Stimulated activated CD8-positive, alpha-beta memory T cell treated with anti-CD3 and anti-CD28 coated beads, Interleukin-4, amount 100 ng/mL, for 24 hours (primary cell): ENCODE results near the gene HOXC13.

Experiments
- DNase-seq: peaks from one replicate; pipeline ENCODE4 v3.0.0-alpha.2; 2020; ENCODE audit warnings: low read depth

The HOXC13 gene

DNA sequence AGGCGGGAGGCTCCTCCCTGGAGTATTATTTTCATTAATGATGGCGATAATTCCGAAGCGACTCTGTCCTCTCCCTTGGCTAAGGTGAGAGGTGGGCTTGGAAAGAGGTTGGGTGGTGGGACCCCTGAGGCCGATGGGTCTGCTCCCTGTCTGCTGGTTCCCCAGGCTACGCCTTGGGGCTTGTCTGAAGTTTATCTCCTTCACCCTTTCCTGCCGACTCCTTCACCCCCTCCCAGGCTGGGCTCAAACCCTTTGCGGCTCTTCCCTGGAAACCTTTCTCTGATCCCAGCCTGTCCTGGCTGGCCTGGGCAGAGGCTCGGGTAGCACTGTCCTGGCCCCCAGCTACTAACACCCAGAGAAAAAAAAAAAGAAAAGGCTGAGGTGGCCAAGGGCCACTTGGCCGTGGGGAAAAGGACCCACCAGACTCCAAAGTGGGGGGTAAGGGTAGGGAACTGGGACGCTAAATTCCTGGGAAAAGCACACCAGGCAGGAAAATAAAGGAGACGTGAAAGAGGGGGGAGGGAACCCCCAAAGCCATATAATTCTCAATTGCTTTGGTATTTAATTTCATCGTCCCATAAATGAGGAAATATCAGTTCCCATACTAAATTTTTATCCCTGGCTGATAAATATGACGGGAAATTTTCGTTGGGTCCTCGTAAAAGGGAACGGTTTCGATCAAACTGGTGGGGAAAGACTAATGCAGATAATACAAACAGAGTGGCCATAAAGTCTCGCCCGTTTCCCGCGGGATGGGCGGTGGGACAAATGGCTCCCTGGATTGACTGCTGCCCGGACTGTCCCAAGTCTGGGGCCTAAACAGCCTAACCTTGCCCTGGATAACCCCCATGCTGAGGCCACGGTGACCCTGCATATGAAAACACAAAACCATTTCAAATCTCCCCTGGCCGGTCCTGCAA is 44.3 kb downstream of the HOXC13 start:
- no peak for DNase-seq

GRCh38 chr12:53983568-53983949 is 44.9 kb downstream of the HOXC13 start:
- no peak for DNase-seq

DNA sequence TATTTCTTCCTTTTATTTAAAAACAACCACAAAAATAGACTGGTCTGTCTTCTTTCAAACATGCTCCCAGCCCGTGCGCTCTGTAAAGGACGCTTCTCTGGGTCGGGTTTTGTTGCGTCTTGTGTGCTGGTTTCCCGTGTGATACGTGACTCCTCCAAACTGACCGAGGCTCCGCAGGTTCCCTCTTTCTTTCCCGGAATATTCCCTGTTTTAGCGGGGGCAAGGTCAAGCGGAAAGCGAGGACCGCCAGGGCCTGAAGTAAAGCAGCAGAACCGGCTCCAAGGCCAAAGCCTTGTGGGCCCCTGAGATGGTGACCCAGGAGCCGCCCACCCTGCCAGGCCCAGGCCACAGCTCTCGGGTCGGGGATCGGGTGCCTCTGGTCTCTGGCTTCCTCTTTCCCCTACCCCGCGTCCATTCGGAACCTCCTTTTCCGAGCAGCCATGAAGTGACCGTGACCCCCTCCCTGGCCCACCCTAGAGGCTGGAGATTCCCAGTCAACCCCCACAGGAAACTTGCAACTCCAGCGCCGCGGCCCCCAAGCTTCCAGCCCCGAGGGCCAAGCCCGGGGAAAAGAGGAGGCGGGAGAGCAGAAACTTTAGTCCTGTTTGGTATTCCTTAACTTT is 45.4 kb downstream of the HOXC13 start:
- DNase-seq: no peak

DNA sequence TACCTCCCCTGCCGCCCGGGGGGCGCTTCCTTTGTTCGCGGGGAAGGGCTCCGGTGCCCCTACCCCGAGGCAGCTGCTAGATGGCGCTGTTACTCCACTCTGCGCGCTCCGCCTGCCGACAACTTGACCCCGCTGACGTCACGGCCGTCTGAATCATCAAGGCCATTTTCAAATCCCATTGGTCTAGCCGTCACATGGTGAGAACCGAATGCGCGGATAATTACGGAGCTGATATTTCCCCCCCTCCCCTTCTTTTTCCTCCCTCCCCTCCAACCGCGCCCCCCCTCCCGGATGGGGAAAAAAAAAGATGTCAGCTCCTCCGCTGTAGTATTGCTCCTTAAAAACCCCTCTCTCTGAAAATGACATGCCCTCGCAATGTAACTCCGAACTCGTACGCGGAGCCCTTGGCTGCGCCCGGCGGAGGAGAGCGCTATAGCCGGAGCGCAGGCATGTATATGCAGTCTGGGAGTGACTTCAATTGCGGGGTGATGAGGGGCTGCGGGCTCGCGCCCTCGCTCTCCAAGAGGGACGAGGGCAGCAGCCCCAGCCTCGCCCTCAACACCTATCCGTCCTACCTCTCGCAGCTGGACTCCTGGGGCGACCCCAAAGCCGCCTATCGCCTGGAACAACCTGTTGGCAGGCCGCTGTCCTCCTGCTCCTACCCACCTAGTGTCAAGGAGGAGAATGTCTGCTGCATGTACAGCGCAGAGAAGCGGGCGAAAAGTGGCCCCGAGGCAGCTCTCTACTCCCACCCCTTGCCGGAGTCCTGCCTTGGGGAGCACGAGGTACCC is 46.5 kb downstream of the HOXC13 start, which contains the start of gene HOXC10:
Gene HOXC10 (plus strand): TSS at position 246 of the 791 bp plus-strand sequence. CDS start 114 bp downstream, at position 360.
- DNase-seq: peak; percentile 69

DNA sequence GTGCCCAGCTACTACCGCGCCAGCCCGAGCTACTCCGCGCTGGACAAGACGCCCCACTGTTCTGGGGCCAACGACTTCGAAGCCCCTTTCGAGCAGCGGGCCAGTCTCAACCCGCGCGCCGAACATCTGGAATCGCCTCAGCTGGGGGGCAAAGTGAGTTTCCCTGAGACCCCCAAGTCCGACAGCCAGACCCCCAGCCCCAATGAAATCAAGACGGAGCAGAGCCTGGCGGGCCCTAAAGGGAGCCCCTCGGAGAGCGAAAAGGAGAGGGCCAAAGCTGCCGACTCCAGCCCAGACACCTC is 47.0 kb downstream of the HOXC13 start:
- DNase-seq: no peak

- DNase-seq: no peak
These were observed 47.5 kb downstream of the HOXC13 start for GRCh38 chr12:53985994-53986685.

- no peak for DNase-seq
These were observed 48.3 kb downstream of the HOXC13 start for GRCh38 chr12:53986686-53987483.

DNA sequence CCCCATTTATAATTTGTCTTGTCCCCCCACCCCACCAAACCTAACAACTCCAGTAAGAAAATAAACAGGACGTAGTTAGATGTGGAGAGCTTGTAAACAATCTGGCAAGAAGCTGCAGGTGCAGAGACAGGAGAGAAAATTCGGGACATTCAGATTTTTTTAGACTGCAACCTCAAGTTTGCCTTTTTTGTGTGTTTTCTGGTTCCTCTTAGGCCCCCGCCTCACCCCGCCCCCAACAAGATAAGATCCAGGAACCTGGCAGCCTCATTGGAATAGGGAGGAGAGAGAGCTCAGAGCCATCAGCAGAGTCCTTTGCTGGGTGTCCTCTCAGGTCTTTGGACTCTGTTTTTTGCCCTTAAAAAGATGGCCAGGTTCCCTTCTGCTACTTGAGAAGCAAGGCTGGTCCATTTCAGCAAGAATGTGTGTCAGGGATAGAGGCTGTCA is 49.2 kb downstream of the HOXC13 start:
- no peak for DNase-seq

GRCh38 chr12:53988541-53989226 is 50.1 kb downstream of the HOXC13 start:
- DNase-seq: no peak

- no peak for DNase-seq
These were observed 50.8 kb downstream of the HOXC13 start for GRCh38 chr12:53989227-53990113.

DNA sequence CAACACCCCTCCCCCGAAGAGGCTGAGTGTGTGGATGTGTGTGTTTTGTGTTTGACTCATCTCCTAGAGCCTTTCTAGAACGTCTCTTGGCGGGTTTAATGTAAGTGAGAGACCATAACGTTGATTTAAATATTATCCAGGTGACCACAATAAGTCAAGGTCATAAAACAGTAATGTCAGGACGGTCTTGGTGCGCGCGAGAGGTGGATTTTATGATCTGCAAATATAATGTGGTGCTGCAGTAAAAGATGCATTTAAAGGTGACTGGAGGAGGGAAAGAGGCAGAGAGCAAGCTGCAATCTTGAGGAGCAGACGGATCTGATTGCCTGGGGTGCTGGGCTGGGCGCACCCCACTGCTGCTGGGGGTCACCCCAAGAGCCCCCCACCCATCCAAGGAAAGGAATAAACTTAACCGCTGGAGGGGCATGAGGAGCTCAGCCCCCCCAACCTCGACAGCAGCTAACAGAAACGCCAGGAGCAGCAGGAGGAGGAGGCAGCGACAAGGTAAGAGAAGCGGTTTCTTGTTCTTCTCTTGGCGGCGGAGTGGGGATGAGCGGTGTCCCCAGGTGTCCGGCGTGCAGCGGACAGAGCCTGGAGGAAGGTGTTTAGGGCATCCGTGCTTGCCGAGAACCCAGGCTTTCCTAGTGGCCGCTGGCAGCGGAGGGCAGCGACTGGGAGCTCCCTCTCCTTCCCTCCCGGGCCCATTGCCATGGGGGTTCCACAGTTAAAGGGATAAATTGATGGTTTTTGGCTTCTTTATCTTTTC is 51.9 kb downstream of the HOXC13 start:
- DNase-seq: no peak

DNA sequence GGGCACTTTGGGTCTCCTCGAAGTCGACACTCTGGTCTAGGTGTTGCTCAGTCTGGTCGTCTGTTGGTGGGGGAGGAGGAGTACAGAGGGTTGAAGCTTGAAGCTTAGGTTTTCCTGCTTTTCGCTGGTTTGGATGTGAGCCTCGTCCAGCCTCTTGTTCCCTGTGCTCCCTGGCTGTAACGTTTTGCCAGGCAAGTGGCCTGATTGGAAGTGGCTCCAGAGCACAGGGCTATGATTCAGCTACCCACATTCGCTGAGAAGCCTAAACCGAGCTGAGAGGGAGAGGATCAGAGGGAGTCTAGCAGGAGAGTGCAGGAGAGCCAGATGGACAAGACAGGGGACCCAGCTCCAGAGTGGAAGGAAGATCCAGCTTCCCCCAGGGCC is 52.4 kb downstream of the HOXC13 start:
- DNase-seq: no peak

DNA sequence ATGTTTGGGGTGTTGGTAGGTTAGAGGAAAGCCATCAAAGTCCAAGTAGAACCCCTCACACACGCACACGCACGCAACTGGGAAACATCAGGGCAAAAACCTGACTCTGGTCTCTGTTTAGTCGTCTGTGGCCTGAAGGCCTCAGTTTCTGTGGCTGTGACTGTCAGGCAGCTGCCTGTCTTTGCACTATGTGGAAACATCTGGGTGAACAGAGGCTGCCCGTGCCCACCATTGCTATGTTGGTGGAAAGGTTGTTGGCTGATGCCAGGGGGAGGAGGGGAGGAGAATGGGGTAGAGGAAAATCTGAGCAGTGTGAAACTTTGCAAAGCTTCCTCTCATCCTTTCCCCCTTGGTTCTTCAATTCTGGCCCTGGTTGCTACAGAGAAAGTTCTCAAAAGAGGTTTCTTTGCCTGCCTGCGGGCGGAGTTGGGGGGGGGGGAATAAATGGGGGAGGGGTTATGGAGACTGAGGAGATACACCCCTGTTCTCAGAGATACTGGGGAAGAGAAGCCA is 53.8 kb downstream of the HOXC13 start:
- DNase-seq: no peak

GRCh38 chr12:53993162-53994008 is 54.8 kb downstream of the HOXC13 start:
- DNase-seq: no peak

GRCh38 chr12:53994009-53994263 is 55.3 kb downstream of the HOXC13 start:
- no peak for DNase-seq

DNA sequence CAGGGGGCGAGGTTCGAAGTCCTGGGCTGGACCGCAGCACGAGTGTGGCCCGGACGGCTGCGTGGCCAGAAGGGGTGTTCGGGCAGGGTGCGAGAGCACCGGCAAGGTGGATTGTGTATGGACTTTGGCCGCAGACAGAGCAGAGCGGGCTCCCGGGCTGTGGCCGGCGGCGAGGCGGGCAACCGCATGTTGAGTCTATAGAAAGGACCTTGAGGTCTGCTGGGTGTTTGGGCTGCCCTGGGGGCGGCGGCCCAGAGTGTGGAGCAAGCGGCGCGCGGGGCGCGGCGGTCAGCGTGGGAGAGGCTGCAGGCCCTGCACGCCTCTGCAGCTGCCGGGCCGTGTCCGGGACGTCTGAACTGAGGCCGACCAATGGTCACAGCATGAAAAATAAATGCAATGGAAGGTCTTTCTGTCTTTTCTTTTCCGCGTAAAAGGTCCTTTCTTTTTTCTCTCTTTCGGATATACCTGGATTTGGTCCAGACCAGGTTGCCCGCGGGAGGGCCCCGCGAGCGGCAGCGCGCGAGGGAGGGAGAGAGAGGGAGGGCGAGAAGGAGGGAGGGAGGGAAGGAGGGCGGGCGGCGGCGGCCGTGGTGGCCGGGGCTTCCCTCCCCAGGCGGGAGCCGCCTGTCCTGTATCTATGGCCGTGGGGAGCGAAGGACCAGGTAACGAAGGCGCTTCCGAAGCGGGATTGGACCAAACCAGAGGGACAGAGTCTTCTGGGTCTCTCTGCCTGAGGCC is 55.8 kb downstream of the HOXC13 start:
- DNase-seq: no peak

DNA sequence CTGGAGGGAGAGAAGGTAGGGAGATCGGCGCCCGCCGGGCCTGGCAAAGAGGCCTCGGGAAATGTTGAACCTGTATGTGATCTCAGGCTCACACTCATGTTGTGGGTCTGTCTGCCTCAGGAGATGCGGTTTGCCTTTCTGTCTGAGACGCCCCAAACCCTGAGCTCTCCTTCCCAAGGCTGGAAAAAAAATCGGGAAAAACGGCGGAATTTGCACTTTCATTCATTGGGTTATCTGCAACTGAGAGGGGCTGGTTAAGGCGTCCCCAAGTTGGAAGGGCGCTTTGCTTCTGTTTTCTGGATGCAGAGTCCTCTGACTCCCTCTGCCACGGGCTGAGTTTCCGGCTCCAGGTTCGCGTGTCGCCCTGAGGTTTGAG is 56.4 kb downstream of the HOXC13 start:
- no peak for DNase-seq
